HG03039 (cell line): ENCODE results near the gene ZNF93.
"Not testable (repeated sequence)": the region's sequence is repeated elsewhere in the genome, so short reads cannot be mapped to it uniquely, and the experiment has no call there.

ENCODE experiments used
- ATAC-seq: cut with Tn5 transposase; IDR thresholded peaks from one replicate; pipeline ENCODE4 v1.9.1; 2021; ENCODE audit warnings: mild to moderate bottlenecking, moderate library complexity; ENCODE audit not compliant: unreplicated experiment

Gene ZNF93

GRCh38 chr19:19933432-19934314, 32.9 kb downstream of the ZNF93 start:
- not testable (repeated sequence) for ATAC-seq

- no peak for ATAC-seq
Observed at GRCh38 chr19:19937403-19937802, 36.7 kb downstream of the ZNF93 start.

GRCh38 chr19:19938449-19938848, 37.7 kb downstream of the ZNF93 start:
- ATAC-seq: no peak

DNA sequence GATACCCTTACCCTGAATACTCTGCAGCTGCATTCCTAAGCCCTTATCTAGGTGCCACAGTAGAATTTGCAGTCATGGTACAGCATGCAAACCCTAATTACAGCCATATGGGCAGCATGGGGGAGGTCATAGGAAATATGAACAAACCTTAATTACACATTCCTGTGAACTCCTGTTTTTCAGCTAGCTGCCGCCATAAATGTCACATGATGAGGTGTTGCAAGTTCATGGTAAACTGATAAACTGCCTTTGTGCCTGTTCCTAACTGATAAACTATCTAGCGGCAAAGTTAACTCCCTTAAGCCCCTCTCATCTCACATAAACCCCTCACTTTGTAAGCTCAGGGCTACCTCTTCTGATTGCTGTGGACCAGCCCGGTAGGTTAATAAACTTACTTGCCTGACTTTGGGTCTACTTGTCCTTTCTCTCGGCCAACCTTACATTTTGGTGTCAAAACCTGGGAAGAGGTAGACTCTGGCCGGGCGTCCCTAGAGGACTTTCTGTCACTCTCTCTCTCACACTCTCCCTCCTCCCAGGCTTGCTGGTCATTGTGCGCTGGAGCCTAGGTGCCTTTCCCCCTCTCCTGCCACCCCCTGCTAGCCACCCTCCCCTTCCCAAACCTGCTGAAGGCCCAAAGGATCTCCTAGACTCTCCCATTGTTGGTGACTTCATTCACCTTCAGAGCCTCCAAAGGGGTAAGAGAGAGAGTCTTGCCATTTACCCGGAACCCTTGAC, 43.3 kb downstream of the ZNF93 start:
- ATAC-seq: no peak

- ATAC-seq: no peak
Observed at GRCh38 chr19:19944583-19944880, 43.8 kb downstream of the ZNF93 start.

DNA sequence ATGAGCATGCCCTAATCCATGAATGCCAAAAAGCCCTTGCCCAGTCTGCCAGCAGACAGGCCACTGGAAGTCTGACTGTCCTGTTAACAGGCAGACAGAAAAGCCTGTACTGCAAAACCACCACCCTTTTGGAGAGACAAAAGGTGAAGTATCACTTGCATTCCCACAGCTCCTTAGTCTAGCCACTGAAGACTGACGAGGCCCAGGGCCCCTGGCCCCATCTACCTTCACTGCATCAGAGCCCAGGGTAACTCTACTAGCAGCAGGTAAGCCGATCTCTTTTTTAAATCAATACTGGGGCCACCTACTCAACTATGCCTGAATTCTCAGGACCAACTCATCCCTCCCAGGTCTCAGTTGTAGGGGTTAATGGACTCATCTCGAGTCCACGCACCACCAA, 45.5 kb downstream of the ZNF93 start:
- no peak for ATAC-seq

GRCh38 chr19:19948800-19949199, 48.1 kb downstream of the ZNF93 start:
- no peak for ATAC-seq

DNA sequence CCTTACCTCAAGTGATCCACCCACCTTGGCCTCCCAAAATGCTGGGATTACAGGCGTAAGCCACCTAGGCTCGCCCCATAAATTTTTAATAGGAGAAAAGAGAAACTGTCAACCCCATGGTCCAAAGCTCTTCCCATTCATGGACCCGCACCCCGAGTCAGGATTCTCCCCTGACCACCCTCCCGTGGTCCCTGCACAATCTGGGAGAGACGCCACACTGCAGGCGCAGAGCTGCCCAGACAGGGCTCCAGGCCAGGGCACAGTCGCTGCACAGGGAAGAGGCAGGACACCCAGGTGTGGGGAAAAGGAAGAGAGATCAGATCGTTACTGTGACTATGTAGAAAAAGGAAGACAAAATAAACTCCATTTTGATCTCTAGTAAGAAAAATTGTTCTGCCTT, 54.5 kb downstream of the ZNF93 start:
- no peak for ATAC-seq

- no peak for ATAC-seq
Observed at GRCh38 chr19:19956434-19957075, 55.8 kb downstream of the ZNF93 start.

DNA sequence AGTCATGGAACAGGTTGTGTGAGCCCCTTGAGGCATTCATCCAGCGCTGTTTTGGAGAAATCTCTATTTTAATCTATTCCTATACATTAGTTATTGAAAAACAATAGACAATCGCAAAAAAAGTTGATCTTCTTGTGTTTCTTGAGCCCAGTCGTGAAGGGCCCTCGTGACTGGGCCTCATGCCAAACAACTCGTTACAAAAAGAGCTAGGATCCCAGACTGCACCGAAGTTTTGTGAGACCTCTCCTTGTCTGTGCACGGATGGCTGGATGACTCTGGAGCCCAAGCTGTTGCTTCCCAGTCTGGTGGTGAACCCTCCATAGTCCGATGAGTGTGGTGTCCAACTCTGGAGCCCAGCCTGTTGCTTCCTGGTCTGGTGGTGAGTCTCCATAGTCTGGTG, 57.0 kb downstream of the ZNF93 start:
- not testable (repeated sequence) for ATAC-seq

DNA sequence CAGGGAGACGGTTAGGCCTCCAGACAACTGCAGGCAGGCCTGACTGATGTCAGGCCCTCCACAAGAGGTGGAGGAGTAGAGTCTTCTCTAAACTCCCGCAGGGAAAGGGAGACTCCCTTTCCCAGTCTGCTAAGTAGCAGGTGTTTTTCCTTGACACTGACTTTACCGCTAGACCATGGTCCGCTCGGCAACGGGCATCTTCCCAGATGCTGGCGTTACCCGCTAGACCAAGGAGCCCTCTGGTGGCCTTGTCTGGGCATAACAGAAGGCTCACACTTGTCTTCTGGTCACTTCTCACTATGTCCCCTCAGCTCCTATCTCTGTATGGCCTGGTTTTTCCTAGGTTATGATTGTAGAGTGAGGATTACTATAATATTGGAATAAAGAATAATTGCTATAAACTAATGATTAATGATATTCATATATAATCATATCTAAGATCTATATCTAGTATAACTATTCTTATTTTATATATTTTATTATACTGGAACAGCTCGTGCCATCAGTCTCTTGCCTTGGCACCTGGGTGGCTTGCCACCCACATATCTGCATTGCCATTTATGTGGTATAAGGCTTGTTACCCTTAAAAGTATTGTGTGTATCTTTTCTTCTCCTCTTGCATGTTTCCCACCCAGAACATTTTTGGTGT, 58.5 kb downstream of the ZNF93 start:
- not testable (repeated sequence) for ATAC-seq

GRCh38 chr19:19964416-19964815, 63.7 kb downstream of the ZNF93 start:
- no peak for ATAC-seq

GRCh38 chr19:19966126-19966525, 65.4 kb downstream of the ZNF93 start:
- not testable (repeated sequence) for ATAC-seq

- no peak for ATAC-seq
Observed at GRCh38 chr19:19966862-19967261, 66.1 kb downstream of the ZNF93 start.
